Midbrain (tissue), 1 donor: ENCODE measurements around the gene PPM1L.
"Not testable (repeated sequence)": the region's sequence is repeated elsewhere in the genome, so short reads cannot be mapped to it uniquely, and the experiment has no call there.

Source experiments
- DNase-seq: peaks from one replicate; lab custom pipeline; 2025; lab: John Stamatoyannopoulos, UW

The PPM1L gene

DNA sequence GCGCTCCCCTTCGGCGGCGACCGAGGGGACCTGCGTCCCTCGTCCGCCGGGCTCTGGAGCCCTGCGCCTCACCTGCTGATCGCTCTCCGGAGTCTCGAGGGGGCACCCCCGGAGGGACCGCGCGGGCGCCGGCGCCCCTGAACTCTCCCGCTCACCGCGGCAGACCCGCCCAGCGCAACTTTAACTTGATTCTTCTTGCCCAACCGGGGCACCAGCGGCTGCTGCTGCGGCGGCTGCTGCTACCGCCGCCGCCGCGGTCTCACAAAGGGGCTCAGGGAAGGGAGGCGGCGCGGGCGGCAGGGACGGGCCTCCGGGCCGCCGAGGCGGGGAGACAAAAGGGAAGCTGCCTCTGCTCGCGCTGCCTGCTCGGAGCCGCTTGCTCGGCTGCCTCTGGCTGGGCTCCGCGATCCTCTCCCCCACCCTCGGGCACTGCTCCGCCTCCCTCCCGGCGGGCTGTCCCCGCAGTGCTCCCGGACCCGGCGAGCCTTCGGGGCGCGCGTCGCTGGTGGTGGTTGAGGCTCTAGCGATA lies at the start of gene PPM1L:
Gene PPM1L (plus strand): TSS at position 456 of the 529 bp plus-strand sequence.
- DNase-seq, result peak; percentile 72

GRCh38 chr3:160707187-160707794 lies 48.7 kb upstream of the PPM1L start:
- DNase-seq, result peak; percentile 58

DNA sequence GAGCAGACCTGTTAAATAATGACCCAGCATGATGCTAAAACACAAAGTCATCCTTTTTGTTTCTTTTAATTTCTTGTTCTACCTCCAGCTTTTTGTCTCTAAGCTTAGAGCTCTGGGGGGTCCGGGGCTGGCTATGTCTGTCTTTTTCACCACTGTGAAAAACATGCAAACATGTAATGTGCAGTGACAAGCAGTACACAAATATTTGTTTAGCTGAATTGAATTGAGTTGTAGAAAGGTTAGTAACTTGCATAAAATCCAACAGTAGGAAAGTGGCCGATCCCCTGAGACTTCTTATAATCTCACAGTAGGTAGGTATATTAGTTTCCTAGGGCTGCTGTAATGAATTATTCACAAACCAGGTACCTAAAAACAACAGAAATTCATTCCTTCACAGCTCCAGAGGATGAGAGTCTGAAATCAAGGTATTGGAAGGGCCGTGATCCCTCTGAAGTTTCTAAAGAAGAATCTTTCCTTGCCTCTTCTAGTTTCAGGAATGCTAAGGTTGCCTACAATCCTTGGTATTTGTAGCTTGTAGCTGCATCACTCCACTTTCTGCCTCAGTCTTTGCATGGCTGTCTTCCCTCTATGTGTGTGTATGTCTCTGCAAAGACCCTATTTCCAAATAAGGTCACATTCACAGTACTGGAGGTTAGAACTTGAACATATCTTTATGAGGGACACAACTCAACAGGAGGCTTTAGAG lies 46.4 kb upstream of the PPM1L start:
- no peak for DNase-seq

DNA sequence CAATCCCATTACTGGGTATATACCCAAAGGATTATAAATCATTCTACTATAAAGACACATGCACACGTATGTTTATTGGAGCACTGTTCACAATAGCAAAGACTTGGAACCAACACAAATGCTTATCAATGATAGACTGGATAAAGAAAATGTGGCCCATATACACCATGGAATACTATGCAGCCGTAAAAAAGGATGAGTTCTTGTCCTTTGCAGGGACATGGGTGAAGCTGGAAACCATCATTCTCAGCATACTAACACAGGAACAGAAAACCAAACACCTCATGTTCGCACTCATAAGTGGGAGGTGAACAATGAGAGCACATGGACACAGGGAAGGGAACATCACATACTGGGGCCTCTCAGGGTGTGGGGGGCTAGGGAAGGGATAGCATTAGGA lies 42.9 kb upstream of the PPM1L start:
- not testable (repeated sequence) for DNase-seq

- DNase-seq, result no peak
Measured at GRCh38 chr3:160719710-160720109, 36.3 kb upstream of the PPM1L start.

- no peak for DNase-seq
Measured at GRCh38 chr3:160720123-160720746, 35.8 kb upstream of the PPM1L start.

- no peak for DNase-seq
Measured at GRCh38 chr3:160722331-160722730, 33.7 kb upstream of the PPM1L start.

- DNase-seq, result no peak
Measured at GRCh38 chr3:160725338-160725737, 30.7 kb upstream of the PPM1L start.

DNA sequence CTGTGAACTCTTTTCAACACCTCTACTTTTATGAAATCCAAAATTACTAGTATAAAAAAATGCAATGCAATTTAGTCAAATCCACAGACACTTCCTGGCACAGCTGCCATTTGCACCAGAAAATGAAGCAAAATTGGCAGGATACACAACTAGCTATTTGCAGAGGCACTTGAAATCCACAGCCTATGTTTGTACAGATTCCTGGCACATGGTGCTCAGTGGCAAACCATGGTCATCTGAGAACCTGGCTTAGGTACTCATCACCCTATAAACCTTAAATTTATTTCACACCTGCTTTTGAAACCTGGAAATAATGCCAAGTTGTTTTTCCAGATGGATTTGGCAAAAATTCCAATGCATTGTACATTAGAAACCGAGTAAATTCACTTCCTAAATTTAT lies 20.2 kb upstream of the PPM1L start:
- DNase-seq, result no peak

DNA sequence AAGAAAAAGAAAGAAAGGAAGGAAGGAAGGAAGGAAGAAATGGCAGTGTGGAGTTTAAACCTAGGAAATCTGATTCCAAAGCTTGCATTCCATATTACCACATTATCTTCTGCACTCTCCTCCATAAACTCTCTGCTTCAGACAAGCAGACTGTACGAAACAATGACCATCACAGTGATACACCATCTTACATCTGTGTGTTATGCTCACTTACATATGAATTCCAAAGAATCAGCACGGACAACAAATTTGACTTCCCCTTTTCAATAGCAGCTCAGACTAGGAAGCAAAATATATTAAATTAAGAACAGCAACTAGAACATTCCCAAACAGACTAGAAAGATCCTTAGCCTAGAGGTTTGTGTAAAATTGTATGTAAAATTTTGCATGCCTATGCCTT lies 18.0 kb upstream of the PPM1L start:
- DNase-seq, result no peak

- no peak for DNase-seq
Measured at GRCh38 chr3:160739079-160739478, 17.0 kb upstream of the PPM1L start.

DNA sequence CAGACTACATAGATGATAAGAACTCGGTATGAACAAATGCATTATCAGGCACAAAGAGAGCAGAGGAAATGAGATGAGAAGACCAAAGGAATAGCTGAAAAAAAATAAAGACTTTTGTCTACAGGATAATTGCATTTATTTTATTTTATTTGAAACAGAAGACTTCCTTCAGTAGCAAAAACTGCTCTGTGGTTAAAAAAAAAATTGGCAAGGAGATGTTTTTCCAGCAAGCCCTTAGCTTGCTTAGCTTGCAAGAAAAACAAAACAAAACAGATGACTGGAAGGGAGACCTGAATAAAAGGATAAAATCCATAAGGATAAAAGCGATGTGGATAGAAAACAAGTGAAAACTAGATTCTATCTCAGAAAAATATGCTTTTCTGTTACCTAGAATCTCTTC lies 9.1 kb upstream of the PPM1L start:
- peak; percentile 5 for DNase-seq

DNA sequence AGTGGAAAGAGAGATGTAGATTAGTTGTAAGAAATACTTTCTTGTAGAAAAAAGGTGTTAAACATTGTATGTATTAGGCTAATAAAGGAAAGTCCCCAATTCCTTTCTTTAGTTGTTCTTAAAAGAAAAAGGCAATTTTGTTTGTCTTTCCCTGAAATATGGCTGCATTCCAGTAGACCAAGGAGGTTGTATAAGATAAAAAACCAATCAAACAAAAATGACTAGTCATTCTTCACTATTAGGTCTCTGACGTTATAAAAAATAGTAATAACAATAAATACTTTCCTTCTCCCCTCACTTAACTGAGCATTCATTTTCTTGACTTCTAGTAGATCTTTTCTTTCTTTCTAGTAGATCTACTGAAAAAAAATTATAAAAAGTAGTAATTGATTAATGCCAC lies 8.6 kb upstream of the PPM1L start:
- no peak for DNase-seq

GRCh38 chr3:160748231-160748630 lies 7.8 kb upstream of the PPM1L start:
- no peak for DNase-seq

DNA sequence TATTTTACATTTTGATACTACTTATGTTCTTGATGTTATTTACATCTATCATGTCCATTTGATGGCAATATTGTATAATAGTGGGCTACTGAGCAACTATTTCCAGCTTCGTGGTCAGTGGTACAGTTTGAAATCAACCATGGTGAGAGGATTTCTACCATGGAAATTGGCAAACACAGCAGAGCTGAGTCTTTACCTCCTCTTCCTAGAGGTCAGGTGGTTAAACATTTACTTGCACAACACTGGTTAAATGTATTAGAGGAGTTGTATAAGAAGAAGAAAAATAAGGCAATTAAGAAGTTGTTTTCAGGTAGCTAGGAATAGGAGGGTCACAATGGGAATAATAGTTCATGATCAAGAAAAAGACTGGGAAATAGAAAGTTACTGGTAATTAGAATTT lies 7.2 kb upstream of the PPM1L start:
- DNase-seq, result no peak

- no peak for DNase-seq
Measured at GRCh38 chr3:160753953-160754352, 2.1 kb upstream of the PPM1L start.

GRCh38 chr3:160754371-160754854 lies 1.6 kb upstream of the PPM1L start:
- peak; percentile 69 for DNase-seq

DNA sequence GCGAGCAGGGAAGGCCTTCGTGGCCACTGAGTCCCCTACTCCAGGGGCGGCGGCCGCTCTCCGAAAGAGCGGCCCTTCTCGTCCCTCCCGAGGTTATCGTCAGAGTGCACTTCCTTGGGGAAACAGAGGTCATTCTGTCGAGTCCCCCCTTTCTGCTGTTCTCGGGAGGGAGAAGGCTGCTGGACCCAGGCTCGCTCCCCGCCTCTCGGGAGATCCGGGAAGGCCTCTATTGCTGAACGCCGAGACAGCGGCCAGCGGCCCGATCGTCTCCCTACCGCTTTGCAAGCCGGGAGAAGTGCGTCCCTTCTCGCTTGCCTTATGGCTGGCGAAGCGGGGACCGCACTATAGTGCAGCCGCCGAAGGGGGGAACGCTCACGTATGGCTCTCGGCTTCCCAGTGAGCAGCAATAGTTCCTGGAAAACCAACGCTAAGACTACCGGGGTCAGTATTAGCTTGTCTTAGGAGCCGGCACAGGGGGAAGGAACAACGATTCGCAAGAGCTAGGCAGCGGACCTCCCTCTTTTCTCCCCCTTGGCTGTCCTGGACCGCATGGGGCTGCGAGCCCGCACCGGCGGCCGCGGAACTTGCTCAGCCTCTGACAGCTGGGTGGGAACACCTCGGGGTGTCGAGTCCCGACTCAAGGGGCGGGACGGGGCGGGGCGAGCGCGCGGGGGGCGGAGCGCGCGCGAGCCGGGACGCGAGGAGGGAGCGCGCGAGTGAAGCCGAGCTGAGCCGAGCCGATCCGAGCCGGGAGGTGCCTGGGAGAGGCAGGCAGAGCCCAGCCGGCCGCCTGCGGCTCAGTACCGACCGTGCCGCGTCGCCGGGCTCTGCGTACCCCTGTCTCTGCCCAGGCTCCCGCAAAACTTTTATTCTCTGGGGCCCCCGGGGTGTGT lies 930 bp upstream of the PPM1L start:
- peak; percentile 96 for DNase-seq

DNA sequence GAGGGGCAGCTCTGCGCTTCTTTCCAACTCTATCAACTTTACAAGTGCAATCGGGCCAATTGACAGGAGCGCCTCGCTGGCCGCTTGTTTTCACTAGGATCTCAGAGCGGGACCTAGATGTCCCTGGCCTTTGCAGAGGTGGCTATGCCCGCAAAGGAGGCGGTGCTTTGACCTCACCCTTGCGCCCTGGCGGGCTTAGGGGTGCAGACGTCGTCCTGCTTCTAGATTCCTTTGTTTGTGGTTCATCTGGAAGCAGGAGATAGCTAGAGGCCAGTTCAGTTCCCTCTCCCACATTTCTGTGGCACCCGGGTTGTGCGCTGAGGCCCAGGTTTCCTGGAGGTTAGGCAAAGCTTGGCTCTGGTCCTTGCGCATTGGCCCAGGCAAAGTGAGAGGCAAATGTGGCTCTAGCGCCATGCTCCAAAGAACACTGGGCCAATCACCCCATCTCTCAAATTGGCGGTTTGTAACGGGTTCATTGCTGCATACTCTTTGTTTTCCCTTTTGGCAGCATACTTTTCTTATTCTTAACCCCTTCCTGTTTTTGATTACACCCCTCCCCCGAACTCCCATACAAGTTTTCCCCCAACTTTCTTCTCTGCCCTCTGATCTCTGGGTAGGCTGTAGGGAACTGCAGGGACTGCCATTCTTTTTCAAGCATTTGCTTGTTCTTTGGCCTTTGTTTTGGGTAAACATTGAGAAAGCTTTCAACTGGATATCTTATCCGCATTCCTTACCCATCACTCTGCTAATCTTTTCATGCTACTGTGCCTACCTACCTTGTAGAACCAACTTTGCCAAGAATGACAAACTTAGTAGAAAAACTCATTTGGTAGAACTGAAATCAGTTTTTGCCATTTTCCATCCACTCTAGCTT lies 1.4 kb downstream of the PPM1L start:
- peak; percentile 9 for DNase-seq

DNA sequence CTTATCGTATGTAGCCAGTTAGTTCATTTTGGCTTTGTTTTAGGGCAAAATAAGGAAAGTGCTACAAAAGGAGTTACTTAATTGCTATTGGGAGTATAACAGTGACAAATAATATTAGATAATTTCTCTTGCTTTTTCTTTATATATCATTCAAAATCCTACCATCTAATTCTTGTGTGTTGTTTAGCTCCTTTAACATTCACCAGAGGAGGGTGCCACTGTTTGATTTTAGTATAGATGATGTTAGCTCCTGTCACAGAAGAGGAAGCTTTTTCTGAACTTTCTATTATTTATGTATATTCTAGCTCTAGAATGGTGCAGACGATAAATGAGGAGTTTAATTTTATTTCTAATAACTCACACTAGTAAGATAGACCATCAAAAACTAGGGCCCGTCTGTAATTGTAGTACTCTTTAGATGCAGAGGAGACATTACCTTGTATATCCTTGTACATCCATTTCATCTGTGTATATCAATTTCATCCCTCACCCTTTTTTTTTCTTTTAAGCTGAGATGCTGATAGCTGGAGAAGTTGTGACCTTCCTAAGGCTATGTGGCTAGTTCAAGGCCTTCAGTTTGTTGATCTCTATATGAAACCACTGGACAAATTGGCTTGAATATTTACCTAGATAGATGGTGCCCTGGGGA lies 3.0 kb downstream of the PPM1L start:
- peak; percentile 31 for DNase-seq
